Fibroblast of gingiva (primary cell): ENCODE data around the gene PPP1R12B.
"Not testable (repeated sequence)": the region's sequence is repeated elsewhere in the genome, so short reads cannot be mapped to it uniquely, and the experiment has no call there.

Experiments
- DNase-seq: peaks from one replicate; pipeline ENCODE4 v3.0.0-alpha.2; 2011; ENCODE audit warnings: low read depth

The PPP1R12B gene

GRCh38 chr1:202488178-202488649 lies 139.7 kb downstream of the PPP1R12B start:
- DNase-seq = not testable (repeated sequence)

DNA sequence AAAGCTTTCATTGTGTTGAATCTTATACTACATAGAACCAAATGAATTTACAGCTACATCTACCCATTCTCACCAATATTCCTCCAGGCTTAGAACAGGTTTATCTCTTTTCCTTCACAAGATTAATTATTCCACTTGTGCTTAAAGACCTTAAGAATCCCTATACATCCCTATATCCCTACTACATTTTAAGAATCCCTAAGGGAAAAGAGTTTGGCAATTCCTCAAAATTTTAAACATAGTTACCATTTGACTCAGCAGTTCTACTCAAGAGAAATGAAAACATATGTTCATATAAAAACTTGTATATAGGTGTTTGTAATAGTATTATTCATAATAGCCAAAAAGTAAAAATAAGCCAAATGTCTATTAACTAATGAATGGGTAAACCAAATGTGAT lies 140.6 kb downstream of the PPP1R12B start:
- DNase-seq = peak; percentile 16

GRCh38 chr1:202493112-202493511 lies 144.6 kb downstream of the PPP1R12B start:
- not testable (repeated sequence) for DNase-seq

DNA sequence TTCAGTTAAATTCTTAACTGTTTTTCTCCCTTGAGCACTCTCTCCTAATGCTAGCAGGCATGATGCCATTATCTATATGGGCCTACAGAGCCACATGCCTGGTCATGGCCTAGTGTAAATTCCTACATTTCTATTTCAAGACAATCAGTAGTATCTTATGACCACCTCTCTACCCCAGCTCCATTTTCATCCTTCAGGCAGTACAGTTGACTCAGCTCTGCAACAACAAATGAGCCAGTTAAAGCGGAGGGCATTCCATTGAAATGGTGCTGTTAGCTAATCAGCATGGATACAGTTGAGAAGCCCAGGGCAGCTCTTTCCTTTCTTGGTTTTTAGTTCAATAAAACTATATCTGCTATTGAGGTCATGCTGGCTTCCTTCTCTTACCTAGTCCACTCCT lies 150.0 kb downstream of the PPP1R12B start:
- DNase-seq = no peak

- not testable (repeated sequence) for DNase-seq
Observed at GRCh38 chr1:202499997-202500396, 151.5 kb downstream of the PPP1R12B start.

- DNase-seq = peak; percentile 23
Observed at GRCh38 chr1:202501281-202501680, 152.8 kb downstream of the PPP1R12B start.

DNA sequence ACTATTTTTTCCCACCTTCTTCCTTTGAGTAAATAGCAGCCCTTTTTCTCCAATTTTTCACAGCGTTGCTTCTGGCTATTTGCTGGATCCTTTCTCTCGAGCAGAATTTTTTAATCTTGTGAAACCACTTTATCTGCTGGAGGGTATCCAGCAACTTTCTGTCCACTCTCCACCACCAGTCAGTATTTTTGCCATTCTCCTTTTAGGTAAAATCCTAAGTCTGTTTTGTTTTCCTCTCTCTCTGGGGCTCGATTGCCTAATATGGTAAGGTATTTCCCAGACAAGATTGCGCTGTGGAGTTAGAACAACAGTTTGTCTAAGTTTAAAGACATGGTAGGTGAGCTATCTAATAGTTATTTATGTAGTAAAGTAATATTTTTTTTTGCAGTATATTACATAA lies 156.9 kb downstream of the PPP1R12B start:
- peak; percentile 31 for DNase-seq

- not testable (repeated sequence) for DNase-seq
Observed at GRCh38 chr1:202505880-202506575, 157.5 kb downstream of the PPP1R12B start.

- not testable (repeated sequence) for DNase-seq
Observed at GRCh38 chr1:202508863-202509262, 160.4 kb downstream of the PPP1R12B start.

DNA sequence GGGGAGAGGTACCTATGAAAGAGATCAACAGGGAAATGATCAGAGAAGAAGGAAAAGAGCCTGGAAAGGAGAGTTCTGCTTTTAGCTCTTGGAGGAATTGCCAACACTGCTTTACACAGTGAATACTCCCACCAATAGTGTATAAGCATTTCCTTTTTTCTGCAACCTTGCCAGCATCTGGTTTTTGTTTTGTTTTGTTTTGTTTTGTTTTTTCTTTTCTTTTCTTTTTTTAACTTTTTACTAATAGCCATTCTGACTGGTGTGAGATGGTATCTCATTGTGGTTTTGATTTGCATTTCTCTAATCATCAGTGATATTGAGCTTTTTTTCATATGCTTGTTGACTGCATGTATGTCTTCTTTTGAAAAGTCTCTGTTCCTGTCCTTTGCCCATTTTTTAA lies 165.4 kb downstream of the PPP1R12B start:
- not testable (repeated sequence) for DNase-seq

DNA sequence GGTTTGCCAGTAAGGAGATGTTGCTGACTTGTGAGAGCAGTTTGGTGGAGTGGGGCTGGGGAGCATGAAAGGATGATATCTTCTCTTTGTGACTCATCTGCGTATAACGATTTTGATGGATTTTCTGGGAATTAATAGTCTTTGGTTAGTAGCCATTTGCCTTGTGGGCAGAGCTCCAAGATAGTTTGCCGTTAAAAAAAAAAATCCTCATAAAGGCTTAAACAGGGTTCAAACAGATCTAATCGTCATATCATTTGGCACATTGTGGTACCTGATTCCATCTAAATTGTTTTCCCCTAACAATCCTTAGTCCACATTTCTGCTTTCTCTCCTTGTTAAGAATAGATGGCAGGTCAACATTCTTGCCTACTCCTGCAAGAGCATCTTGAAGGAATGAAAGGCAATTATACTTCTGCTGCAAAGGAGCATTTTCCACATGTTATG lies 168.0 kb downstream of the PPP1R12B start:
- no peak for DNase-seq

- not testable (repeated sequence) for DNase-seq
Observed at GRCh38 chr1:202517146-202517545, 168.6 kb downstream of the PPP1R12B start.

DNA sequence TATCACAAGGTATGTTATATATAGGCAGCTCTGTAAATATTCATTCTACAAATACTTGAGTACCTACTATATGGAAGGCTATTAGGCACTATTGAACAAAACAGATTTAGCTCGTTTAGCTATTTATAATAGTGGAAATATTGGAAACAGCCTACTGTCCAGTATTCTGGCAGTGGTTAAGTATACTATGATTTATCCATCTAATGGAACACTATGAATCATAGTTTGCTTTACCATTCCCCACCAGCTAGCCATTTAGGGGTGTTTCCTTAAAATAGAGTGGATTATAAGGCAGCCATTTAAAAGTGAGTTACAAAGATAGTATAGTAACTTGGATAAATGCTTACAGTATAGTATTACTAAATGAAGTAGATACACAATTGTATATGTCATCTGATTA lies 169.7 kb downstream of the PPP1R12B start:
- not testable (repeated sequence) for DNase-seq

GRCh38 chr1:202518905-202519304 lies 170.4 kb downstream of the PPP1R12B start:
- not testable (repeated sequence) for DNase-seq

GRCh38 chr1:202520129-202520856 lies 171.8 kb downstream of the PPP1R12B start:
- DNase-seq = peak; percentile 9

GRCh38 chr1:202520857-202521216 lies 172.3 kb downstream of the PPP1R12B start:
- DNase-seq = not testable (repeated sequence)

- DNase-seq = not testable (repeated sequence)
Observed at GRCh38 chr1:202521484-202521883, 173.0 kb downstream of the PPP1R12B start.

GRCh38 chr1:202521886-202522285 lies 173.4 kb downstream of the PPP1R12B start:
- no peak for DNase-seq

DNA sequence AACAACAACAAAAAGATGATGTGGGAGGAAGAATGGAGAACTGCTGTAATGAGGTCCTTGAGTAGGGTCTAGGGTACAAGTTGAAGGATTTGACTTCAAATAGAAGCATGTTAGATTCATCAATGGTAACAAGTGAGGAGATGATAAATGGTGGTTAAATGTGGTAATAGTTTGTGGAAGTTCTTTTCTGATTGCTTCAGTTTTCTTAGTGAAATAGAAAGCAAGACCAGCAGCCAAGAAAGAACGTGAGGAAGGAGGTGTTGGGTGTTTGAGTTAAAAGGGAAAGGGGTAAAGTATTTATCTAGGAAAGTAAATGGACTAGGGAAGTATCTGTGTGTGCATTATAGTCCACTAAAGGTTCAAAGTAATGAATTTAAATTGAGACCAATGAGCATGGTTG lies 177.6 kb downstream of the PPP1R12B start:
- DNase-seq = not testable (repeated sequence)

GRCh38 chr1:202528096-202528722 lies 179.7 kb downstream of the PPP1R12B start:
- DNase-seq = peak; percentile 38

- DNase-seq = not testable (repeated sequence)
Observed at GRCh38 chr1:202530686-202531085, 182.2 kb downstream of the PPP1R12B start.

DNA sequence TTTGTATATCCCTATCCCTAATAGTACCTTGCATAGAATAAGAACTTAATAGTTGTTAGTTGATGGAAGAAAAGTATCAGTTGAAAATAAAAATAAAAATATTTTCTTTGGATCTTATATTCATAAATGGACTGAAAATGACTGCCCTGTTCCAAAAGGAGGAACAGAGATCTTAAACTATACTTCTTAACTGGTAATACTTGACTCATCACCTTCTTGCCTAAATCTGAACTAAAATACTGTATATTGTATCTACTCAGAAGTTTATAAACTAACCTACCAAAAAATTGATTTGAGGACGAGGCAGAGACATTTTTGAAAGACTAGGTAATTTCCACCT lies 182.9 kb downstream of the PPP1R12B start:
- no peak for DNase-seq
